Esophagus squamous epithelium (tissue), 5 donors: ENCODE results near the gene AKAP12. TPM values are rescaled to one million over a fixed set of nuclear protein-coding genes. Genes with fewer than 3 reads are reported as not detected.

Source experiments
- DNase-seq: peaks from one replicate; lab custom pipeline; 2025; lab: John Stamatoyannopoulos, UW
- H3K27ac ChIP-seq, 4 donors: fragments of 200-600 bp; sonication (generic); one replicate each; pipeline ENCODE4 v1.5.1; 2016 to 2019; ENCODE audit warnings: mild to moderate bottlenecking in 1 of 4
- H3K27me3 ChIP-seq, 4 donors: fragments of 200-600 bp; sonication (generic); 1 replicate in 3 of 4; 2 replicates in 1 of 4; pipeline versions ENCODE4 v1.5.1 to v1.6.0; 2017 to 2021; ENCODE audit warnings: antibody characterized with exemption in 1 of 4
- H3K36me3 ChIP-seq, 3 donors: fragments of 200-600 bp; sonication (generic); one replicate each; pipeline ENCODE4 v1.5.1; 2016 to 2019
- H3K4me1 ChIP-seq, 3 donors: fragments of 200-600 bp; sonication (generic); one replicate each; pipeline ENCODE4 v1.5.1; 2017 to 2019
- H3K4me3 ChIP-seq, 4 donors: fragments of 200-600 bp; sonication (generic); 1 replicate in 3 of 4; 2 replicates in 1 of 4; pipeline ENCODE4 v1.5.1; 2016 to 2019; ENCODE audit warnings: mild to moderate bottlenecking in 2 of 4, moderate library complexity in 1 of 4
- H3K9me3 ChIP-seq, 3 donors: fragments of 200-600 bp; sonication (generic); one replicate each; pipeline ENCODE4 v1.5.1; 2016 to 2019
- POLR2A ChIP-seq, 4 donors: fragments of 450-650 bp; IDR thresholded peaks; one replicate each; pipeline ENCODE4 v1.6.1; 2017; ENCODE audit warnings: antibody characterized with exemption in 4 of 4, mild to moderate bottlenecking in 4 of 4, moderate library complexity in 3 of 4
- WGBS, 2 donors: methylation state at CpG; one replicate each; pipeline ENCODE4 v1.1.5; 2018; 5-methylcytosine and 5-hydroxymethylcytosine counted together
- intact Hi-C: fragments of 100-400 bp; cut with DNase I; formaldehyde crosslinking; loops from one replicate; pipeline ENCODE4 v1.15.0; 2022
- total RNA-seq, 4 donors: library from RNA; depleted of rRNA; stranded (reverse); fragments of >200 nt; gene quantifications; one replicate each; pipeline ENCODE4 v1.1.0, GENCODE V29; 2016
- TF ChIP-seq, protein P1 (sequence below), 6 experiments: fragments of 450-650 bp in 4 of 6; fragments of 200-600 bp in 2 of 6; sonication (generic) in 2 of 6; IDR thresholded peaks; one replicate each; pipeline ENCODE4 v1.5.1; 2016 to 2019; ENCODE audit warnings: antibody characterized with exemption in 6 of 6, mild to moderate bottlenecking in 4 of 6, moderate library complexity in 4 of 6
- donor health status: DM: yes; HTN: yes; CAD: no.

AKAP12 gene
- total RNA-seq, 4 donors from 2014 or later, result 1.7 to 66.6 (median 11.4) TPM

DNA sequence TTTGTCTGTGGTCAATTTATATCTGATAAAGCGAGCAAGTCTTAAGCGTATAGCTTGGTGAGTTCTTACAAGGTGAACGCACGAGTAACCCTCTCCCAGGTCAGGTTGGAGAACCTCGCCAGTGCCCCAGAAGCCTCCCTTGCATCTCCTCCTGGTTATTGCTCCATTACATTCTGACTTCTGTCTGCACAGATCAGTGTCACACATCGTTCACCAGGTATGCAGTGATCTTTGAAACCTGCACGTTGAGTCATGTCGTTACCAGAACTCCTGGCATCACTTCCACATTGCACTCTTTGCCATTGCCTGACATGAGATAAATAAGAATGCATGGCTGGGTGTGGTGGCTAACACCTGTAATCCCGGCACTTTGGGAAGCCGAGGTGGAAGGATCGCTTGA lies 44.2 kb downstream of the AKAP12 start:
- H3K4me1 ChIP-seq, result peaks cover 2 to 41% (median 17%) of the 10 kb centered on the region in 3 donors
- WGBS, 2 donors, result 48 to 61% methylated on average over 6 to 11 of the region's 11 CpGs
- peak overlapping the region; percentile 1 to 61 (median 25) for H3K27ac ChIP-seq

DNA sequence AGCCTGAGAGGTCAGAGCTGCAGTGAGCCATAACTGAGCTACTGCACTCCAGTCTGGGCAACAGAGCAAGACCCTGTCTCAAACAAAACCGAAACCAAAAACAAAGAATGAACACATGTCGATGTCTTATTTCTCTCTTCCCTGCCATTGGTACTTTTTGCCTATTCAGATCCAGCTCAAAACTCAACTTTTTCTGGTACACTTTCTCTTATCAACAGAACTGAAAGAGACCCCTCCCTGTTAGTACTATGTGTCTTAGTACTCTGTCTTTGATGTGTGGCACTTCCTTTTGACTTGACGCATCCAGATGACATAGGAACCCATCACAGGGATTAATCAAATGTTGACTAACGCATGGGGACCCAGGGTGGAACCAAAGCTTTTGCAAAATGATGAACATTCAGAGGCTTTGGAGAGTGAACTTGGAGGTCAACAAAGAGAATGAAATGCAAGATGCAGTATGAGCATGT lies 44.8 kb downstream of the AKAP12 start:
- TF ChIP-seq, protein P1, sequence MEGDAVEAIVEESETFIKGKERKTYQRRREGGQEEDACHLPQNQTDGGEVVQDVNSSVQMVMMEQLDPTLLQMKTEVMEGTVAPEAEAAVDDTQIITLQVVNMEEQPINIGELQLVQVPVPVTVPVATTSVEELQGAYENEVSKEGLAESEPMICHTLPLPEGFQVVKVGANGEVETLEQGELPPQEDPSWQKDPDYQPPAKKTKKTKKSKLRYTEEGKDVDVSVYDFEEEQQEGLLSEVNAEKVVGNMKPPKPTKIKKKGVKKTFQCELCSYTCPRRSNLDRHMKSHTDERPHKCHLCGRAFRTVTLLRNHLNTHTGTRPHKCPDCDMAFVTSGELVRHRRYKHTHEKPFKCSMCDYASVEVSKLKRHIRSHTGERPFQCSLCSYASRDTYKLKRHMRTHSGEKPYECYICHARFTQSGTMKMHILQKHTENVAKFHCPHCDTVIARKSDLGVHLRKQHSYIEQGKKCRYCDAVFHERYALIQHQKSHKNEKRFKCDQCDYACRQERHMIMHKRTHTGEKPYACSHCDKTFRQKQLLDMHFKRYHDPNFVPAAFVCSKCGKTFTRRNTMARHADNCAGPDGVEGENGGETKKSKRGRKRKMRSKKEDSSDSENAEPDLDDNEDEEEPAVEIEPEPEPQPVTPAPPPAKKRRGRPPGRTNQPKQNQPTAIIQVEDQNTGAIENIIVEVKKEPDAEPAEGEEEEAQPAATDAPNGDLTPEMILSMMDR (IDR thresholded peaks at IDR 0.05), result no peak
- TF ChIP-seq POLR2A (IDR thresholded peaks at IDR 0.05), result no peak
- H3K4me1 ChIP-seq, result peaks cover 2 to 42% (median 17%) of the 10 kb centered on the region in 3 donors
- no peak overlapping the region for H3K4me3 ChIP-seq
- H3K27me3 ChIP-seq, result no peaks in the 10 kb centered on the region
- WGBS, 2 donors, result 47 to 66% methylated on average over 4 of the region's 4 CpGs
- H3K9me3 ChIP-seq, result no peaks in the 10 kb centered on the region
- no peak for DNase-seq
- no peaks in the 10 kb centered on the region for H3K36me3 ChIP-seq
- intact Hi-C loops, result no loop called here
- peak overlapping the region in 3 of 4 donors; percentile 34 to 68 (median 61) for H3K27ac ChIP-seq

More for the DNA sequence above, 44.2 kb downstream of the AKAP12 start:
- H3K9me3 ChIP-seq, result no peaks in the 10 kb centered on the region
- H3K27me3 ChIP-seq, result no peaks in the 10 kb centered on the region
- DNase-seq, result no peak
- H3K4me3 ChIP-seq, result no peak overlapping the region
- TF ChIP-seq, protein P1 (IDR thresholded peaks at IDR 0.05), result no peak
- TF ChIP-seq POLR2A (IDR thresholded peaks at IDR 0.05), result no peak
- no peaks in the 10 kb centered on the region for H3K36me3 ChIP-seq
- intact Hi-C loops, result no loop called here

DNA sequence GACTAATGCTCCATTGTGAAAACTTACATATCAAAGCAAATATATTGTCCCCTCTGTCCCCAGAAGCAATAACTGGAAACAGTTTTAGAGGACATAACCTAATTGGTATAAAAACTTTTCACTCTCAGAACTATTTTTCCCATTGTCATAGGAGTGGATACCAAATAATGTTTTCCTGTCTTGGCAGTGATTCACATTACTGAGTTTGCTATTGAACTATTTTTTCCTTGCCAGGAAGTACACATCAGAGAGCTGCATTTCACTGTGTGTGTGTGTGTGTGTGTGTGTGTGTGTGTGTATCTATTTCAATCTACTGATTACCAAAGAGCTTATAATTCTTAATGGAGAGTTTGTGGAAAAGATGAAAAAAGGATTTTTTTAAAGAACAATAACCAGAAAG lies 45.4 kb downstream of the AKAP12 start:
- Histone ChIP-seq H3K4me1 (peaks cover 2 to 42% (median 17%) of the 10 kb centered on the region in 3 donors), H3K36me3 (no peaks in the 10 kb centered on the region), H3K27ac (peak overlapping the region in 3 of 4 donors; percentile 34 to 68 (median 61)), H3K27me3 (no peaks in the 10 kb centered on the region), H3K9me3 (no peaks in the 10 kb centered on the region), H3K4me3 (no peak overlapping the region)
- intact Hi-C loops, result no loop called here
- no peak for DNase-seq
- no peak for TF ChIP-seq POLR2A (IDR thresholded peaks at IDR 0.05)
- TF ChIP-seq, protein P1 (IDR thresholded peaks at IDR 0.05), result no peak

DNA sequence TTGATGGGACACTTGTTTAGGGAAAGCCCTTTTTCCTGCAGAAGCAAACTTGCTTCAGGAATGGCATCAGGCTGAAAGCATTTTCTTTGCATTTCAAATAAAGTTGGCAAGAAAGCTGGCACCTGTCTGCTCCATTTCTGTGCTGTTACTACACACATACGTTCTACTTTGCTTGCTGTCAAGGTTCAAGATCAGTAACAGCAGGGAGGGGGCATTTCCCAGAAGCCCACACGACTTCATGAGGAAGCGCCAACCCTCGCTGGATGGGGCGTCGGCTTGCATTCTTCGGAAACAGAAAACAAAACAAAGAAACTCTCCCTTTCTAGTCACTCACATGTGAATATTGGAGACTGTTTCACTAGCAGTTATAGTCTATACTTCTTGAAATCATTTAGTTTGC lies 46.4 kb downstream of the AKAP12 start:
- DNase-seq, result no peak
- no peaks in the 10 kb centered on the region for H3K36me3 ChIP-seq
- WGBS, 2 donors, result 35 to 44% methylated on average over 4 to 7 of the region's 7 CpGs
- no peaks in the 10 kb centered on the region for H3K27me3 ChIP-seq
- H3K4me1 ChIP-seq, result peaks cover 2 to 47% (median 17%) of the 10 kb centered on the region in 3 donors
- H3K9me3 ChIP-seq, result no peaks in the 10 kb centered on the region
- peak overlapping the region in 3 of 4 donors; percentile 39 to 61 (median 54) for H3K27ac ChIP-seq
- intact Hi-C loops, result no loop called here
- no peak for TF ChIP-seq POLR2A (IDR thresholded peaks at IDR 0.05)
- TF ChIP-seq, protein P1 (IDR thresholded peaks at IDR 0.05), result no peak
- no peak overlapping the region for H3K4me3 ChIP-seq

DNA sequence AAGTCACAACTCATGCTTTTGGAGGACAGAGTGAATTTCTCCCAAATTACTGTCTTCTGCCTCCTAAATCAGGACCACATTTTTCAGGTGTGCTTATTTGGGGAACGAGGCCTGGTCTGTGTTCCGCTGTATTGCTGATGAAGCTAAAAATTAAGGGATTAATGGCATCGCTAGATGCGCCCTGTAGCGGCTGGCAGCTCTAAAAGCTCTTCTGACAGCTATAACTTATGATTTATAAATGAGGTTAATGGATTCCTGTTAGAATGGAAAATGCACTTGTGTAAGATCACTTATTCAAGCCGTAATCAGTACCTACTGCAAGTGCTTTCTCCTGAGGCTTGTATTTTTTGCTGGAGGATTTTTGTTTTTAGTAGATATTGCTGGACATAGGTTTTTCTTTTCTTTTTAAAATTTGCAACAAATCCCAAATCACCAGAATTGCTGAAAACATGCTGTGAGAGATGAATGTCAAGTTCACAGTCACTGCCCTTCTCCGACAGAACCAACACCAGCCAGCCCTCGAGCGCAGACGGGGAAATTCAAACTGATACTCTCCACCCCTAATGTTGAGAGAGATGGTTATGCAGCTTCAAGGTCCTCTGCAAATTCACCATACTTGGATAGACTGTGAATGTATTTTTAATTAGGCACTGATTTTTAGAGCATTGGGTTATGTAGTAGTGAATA lies 49.1 kb downstream of the AKAP12 start:
- intact Hi-C loops, result no loop called here
- 70 to 81% methylated on average over 10 of the region's 10 CpGs for WGBS, 2 donors
- H3K27ac ChIP-seq, result peak overlapping the region in 3 of 4 donors; percentile 14 to 82 (median 17)

More for the DNA sequence above, 49.1 kb downstream of the AKAP12 start:
- Histone ChIP-seq H3K36me3 (no peaks in the 10 kb centered on the region), H3K4me3 (no peak overlapping the region), H3K27me3 (peaks cover 0 to 5% (median 0%) of the 10 kb centered on the region in 4 donors), H3K9me3 (no peaks in the 10 kb centered on the region), H3K4me1 (peaks cover 1 to 65% (median 22%) of the 10 kb centered on the region in 3 donors)
- TF ChIP-seq, protein P1 (IDR thresholded peaks at IDR 0.05), result no peak
- no peak for TF ChIP-seq POLR2A (IDR thresholded peaks at IDR 0.05)
- DNase-seq, result no peak
